ENCODE results near the gene U2AF2.
A peak's percentile ranks its signal among the peaks of the same experiment; 100 is the strongest.

U2AF2 gene

GRCh38 chr19:55651236-55651635 is 3.6 kb upstream of the U2AF2 start:
- TF ChIP-seq POLR2A (IDR thresholded peaks at IDR 0.05; ENCODE audit: low read depth, low read length): no peak
- DNase-seq (ENCODE audit: insufficient read length, low spot score) (no peak), FAIRE-seq (no peak)

- DNase-seq (ENCODE audit: insufficient read length, low spot score) (no peak), FAIRE-seq (no peak)
- TF ChIP-seq POLR2A (IDR thresholded peaks at IDR 0.05; ENCODE audit: low read depth, low read length): no peak
Measured at GRCh38 chr19:55652311-55653128, 2.3 kb upstream of the U2AF2 start.

DNA sequence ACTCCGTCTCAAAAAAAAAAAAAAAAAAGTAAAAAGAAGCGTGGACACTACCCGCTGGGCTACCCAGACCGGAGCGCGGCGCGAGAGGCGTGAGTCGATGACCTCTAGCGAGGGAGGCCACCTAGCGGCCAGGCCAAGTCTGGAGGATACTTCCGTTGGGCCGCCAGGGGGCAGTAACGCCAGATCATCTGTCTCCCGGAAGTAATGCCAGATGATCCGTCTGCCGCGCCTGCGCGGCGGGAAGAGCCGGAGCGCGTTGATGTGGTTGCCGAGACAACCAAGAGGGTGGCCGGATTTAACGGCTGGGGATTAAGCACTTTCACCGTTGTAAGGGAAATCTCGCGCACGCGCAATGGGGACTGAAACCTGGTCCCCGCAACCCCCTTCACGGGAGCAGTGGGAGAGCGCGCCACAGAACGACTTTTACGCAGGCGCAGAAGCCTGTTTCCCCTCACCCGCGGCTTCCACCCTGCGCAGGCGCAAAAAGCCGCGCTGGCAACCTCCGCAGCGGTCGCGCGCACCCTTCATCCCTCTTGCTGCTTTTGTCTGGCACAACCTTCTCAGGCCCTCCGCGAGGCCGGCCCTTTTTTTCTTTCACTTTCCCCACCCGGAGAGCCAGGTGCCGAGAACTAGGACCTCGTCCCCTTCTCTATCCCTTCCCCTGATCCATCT is 1.0 kb upstream of the U2AF2 start:
- DNase-seq (ENCODE audit: insufficient read length, low spot score): peak; percentile 100
- no peak for FAIRE-seq
- peak; percentile 80 for TF ChIP-seq POLR2A (IDR thresholded peaks at IDR 0.05; ENCODE audit: low read depth, low read length)

DNA sequence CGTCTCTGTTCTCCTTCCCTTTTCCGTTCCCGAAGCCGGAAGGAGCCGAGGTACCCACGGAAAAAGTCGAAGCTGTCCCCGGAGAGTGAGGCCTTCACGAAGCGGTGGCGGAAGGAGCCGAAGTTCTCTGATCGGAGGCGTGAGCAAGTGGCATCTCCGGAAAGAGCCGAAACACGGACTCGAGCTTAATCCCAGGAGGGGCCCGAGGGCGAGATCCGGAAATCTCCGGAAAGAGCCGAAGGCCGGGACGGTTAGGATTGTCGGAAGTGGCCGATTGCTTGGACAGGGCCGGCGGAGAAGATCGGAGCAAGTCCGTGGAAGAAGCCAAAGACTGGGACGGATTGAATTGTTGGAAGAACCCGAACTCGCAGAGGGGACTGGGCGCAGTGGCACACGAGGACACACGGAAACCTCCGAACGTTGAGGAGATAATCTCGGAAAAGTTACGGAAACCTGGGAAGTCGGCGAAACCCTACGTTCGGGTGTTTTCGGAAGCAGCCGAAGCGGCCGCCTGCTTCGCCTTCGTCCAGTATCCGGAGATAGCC is 440 bp upstream of the U2AF2 start:
- TF ChIP-seq POLR2A (IDR thresholded peaks at IDR 0.05; ENCODE audit: low read depth, low read length): no peak
- peak; percentile 96 for DNase-seq (ENCODE audit: insufficient read length, low spot score)
- FAIRE-seq: peak; percentile 77

GRCh38 chr19:55655648-55656040 is 809 bp downstream of the U2AF2 start:
- TF ChIP-seq POLR2A (IDR thresholded peaks at IDR 0.05; ENCODE audit: low read depth, low read length): no peak
- DNase-seq (ENCODE audit: insufficient read length, low spot score): no peak
- FAIRE-seq: no peak

- DNase-seq (ENCODE audit: insufficient read length, low spot score): no peak
- no peak for TF ChIP-seq POLR2A (IDR thresholded peaks at IDR 0.05; ENCODE audit: low read depth, low read length)
- FAIRE-seq: no peak
Measured at GRCh38 chr19:55656552-55656951, 1.7 kb downstream of the U2AF2 start.

GRCh38 chr19:55656988-55657747 is 2.3 kb downstream of the U2AF2 start:
- no peak for DNase-seq (ENCODE audit: insufficient read length, low spot score)
- FAIRE-seq: no peak
- TF ChIP-seq POLR2A (IDR thresholded peaks at IDR 0.05; ENCODE audit: low read depth, low read length): no peak

- DNase-seq (ENCODE audit: insufficient read length, low spot score) (no peak), FAIRE-seq (no peak)
- no peak for TF ChIP-seq POLR2A (IDR thresholded peaks at IDR 0.05; ENCODE audit: low read depth, low read length)
Measured at GRCh38 chr19:55658846-55659459, 4.1 kb downstream of the U2AF2 start.

DNA sequence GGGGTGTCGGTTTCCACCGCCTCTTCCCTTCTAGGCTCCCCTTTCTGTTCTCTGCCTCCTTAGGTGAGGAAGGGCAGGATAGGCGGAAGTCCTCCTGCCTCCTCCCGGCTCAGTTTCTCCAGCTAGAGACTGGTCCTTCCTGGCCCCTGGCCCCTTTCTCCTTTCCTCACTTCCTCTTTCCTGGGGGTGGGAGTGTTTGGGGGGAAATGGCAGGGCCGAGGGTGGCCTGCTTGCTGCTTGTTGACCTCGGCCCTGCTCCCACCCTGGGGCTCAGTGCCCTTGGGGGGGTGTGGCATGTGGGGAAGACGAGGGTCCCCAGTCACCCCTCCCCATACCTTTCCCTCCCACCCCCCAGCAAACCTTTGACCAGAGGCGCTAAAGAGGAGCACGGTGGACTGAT is 5.0 kb downstream of the U2AF2 start:
- no peak for DNase-seq (ENCODE audit: insufficient read length, low spot score)

GRCh38 chr19:55660404-55660803 is 5.6 kb downstream of the U2AF2 start:
- TF ChIP-seq POLR2A (IDR thresholded peaks at IDR 0.05; ENCODE audit: low read depth, low read length): no peak
- FAIRE-seq (no peak), DNase-seq (ENCODE audit: insufficient read length, low spot score) (no peak)

More for the DNA sequence above, 5.0 kb downstream of the U2AF2 start:
- TF ChIP-seq POLR2A (IDR thresholded peaks at IDR 0.05; ENCODE audit: low read depth, low read length): no peak
- FAIRE-seq: no peak

GRCh38 chr19:55660991-55661390 is 6.2 kb downstream of the U2AF2 start:
- FAIRE-seq: no peak
- no peak for DNase-seq (ENCODE audit: insufficient read length, low spot score)
- TF ChIP-seq POLR2A (IDR thresholded peaks at IDR 0.05; ENCODE audit: low read depth, low read length): no peak

- DNase-seq (ENCODE audit: insufficient read length, low spot score) (no peak), FAIRE-seq (no peak)
- TF ChIP-seq POLR2A (IDR thresholded peaks at IDR 0.05; ENCODE audit: low read depth, low read length): no peak
Measured at GRCh38 chr19:55661826-55662225, 7.0 kb downstream of the U2AF2 start.

DNA sequence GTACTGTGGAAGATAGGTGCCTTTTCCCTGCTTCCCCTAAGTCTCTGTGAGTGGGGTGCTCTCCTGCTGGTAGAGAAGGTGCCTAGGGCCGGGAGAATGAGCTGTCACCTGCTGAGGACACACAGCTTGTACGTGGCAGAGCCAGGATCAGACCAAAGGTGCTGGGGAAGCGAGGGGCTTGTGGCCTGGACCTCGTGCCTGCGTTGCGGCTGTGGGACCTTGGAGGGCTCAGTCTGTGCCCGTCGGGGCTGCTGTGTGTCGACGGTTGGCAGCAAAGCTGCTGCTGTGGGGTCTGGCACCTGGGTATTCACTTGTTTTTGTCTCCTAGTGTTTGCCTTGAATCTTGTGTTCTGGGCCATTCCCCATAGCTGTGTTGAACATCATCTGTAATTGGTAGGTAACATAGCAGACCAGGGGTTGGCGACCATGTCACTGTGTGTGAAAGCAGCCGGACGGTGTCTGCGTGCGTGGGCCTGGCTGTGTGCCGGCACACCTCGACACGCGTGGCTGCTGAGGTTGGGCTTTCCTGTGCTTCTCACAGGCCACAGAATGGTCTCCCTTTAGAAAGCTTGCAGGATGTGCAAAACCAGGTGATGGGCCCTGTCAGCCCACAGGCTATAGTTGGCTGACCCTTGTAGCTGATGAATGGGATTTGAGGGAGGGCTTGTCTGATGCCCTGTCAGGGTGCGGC is 9.2 kb downstream of the U2AF2 start:
- TF ChIP-seq POLR2A (IDR thresholded peaks at IDR 0.05; ENCODE audit: low read depth, low read length): no peak
- DNase-seq (ENCODE audit: insufficient read length, low spot score) (no peak), FAIRE-seq (no peak)
